Sigmoid colon (tissue), 4 donors: Measurements from ENCODE around the gene C6orf89.

ENCODE experiments used
- CTCF ChIP-seq, 4 experiments: fragments of 450-650 bp in 3 of 4; fragments of 200-600 bp in 1 of 4; IDR thresholded peaks; one replicate each; pipeline ENCODE4 v1.5.1; 2016 to 2019; ENCODE audit warnings: antibody characterized with exemption in 4 of 4, mild to moderate bottlenecking in 3 of 4, moderate library complexity in 2 of 4
- EP300 ChIP-seq, 4 donors: sonication (generic); formaldehyde crosslinking; IDR thresholded peaks; one replicate each; pipeline ENCODE4 v1.6.1; 2017; ENCODE audit warnings: antibody characterized with exemption in 4 of 4
- POLR2A ChIP-seq, 2 donors: fragments of 450-650 bp; IDR thresholded peaks; one replicate each; pipeline ENCODE4 v1.6.1; 2016; ENCODE audit warnings: antibody characterized with exemption in 2 of 2, mild to moderate bottlenecking in 2 of 2, moderate library complexity in 2 of 2
- POLR2AphosphoS5 ChIP-seq, 4 donors: sonication (generic); formaldehyde crosslinking; IDR thresholded peaks; one replicate each; pipeline ENCODE4 v1.6.1; 2017; ENCODE audit warnings: antibody characterized with exemption in 4 of 4

DNA sequence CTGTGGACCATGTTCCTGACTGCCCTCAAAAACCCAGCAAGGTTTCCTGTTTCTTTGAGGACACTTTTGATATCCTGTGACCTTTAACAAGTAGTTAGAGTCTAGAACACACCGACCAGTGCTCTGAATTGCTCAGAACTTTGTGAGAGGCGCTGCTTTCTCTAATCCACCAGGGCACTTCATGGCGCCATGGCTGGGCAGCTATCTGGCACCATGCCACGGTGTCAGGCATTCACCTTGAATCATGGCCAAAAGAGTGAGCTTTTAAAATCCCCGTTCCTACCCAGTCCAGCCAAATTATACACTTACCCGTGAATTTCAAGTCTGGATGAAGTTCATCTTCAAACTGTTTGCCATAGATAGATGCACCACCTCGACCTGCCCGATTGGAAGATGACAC lies 29.5 kb upstream of the C6orf89 start:
- TF ChIP-seq CTCF (IDR thresholded peaks at IDR 0.05) (no peak), POLR2A (IDR thresholded peaks at IDR 0.05) (no peak), POLR2AphosphoS5 (IDR thresholded peaks at IDR 0.05) (no peak), EP300 (IDR thresholded peaks at IDR 0.05) (no peak)
